Trophoblast cell (in vitro differentiated cells and primary cell): ENCODE data around the gene ENTPD8.

Experiments used
- DNase-seq, 2 donors: peaks; one replicate each; pipeline ENCODE4 v3.0.0-alpha.2; 2016
- H2AFZ ChIP-seq: 2 replicates; pipeline ENCODE4 v1.6.1; 2013; ENCODE audit warnings: low read length, moderate library complexity, mild to moderate bottlenecking; ENCODE audit not compliant: insufficient read depth, poor library complexity
- H2AK5ac ChIP-seq: 2 replicates; pipeline ENCODE4 v1.6.1; 2013; ENCODE audit warnings: mild to moderate bottlenecking, low read length
- H2BK120ac ChIP-seq: 2 replicates; pipeline ENCODE4 v1.6.1; 2013; ENCODE audit warnings: low read length, mild to moderate bottlenecking, moderate library complexity; ENCODE audit not compliant: insufficient read depth, poor library complexity
- H2BK12ac ChIP-seq: 2 replicates; pipeline ENCODE4 v1.6.1; 2013; ENCODE audit warnings: mild to moderate bottlenecking, low read length, moderate library complexity
- H2BK5ac ChIP-seq: 2 replicates; pipeline ENCODE4 v1.6.1; 2013; ENCODE audit warnings: low read length, low read depth, moderate library complexity, mild to moderate bottlenecking; ENCODE audit not compliant: poor library complexity
- H3K14ac ChIP-seq: 2 replicates; pipeline ENCODE4 v1.6.1; 2013; ENCODE audit warnings: mild to moderate bottlenecking, low read length
- H3K18ac ChIP-seq: 2 replicates; pipeline ENCODE4 v1.6.1; 2013; ENCODE audit warnings: mild to moderate bottlenecking, low read length
- H3K23ac ChIP-seq: 2 replicates; pipeline ENCODE4 v1.6.1; 2013; ENCODE audit warnings: low read length
- H3K27ac ChIP-seq: 2 replicates; pipeline ENCODE4 v1.5.1; 2013; ENCODE audit warnings: low read depth, mild to moderate bottlenecking, inconsistent platforms, low read length, moderate library complexity
- H3K27me3 ChIP-seq: 2 replicates; pipeline ENCODE4 v1.6.1; 2013; ENCODE audit warnings: inconsistent platforms, mild to moderate bottlenecking, low read length, moderate library complexity; ENCODE audit not compliant: insufficient read depth
- H3K36me3 ChIP-seq, 2 experiments: 1 replicate in 1 of 2; 2 replicates in 1 of 2; pipeline ENCODE4 v1.6.1; 2013; ENCODE audit warnings: low read length in 2 of 2, mild to moderate bottlenecking in 2 of 2, moderate library complexity in 1 of 2; ENCODE audit not compliant: insufficient read depth in 2 of 2, control insufficient read depth in 1 of 2
- H3K4ac ChIP-seq: 2 replicates; pipeline ENCODE4 v1.6.1; 2013; ENCODE audit warnings: low read depth, mild to moderate bottlenecking, low read length, moderate library complexity
- H3K4me1 ChIP-seq, 2 experiments: 1 replicate in 1 of 2; 2 replicates in 1 of 2; pipeline ENCODE4 v1.6.1; 2013; ENCODE audit warnings: low read length in 2 of 2, mild to moderate bottlenecking in 2 of 2, moderate library complexity in 1 of 2; ENCODE audit not compliant: insufficient read depth in 2 of 2, control insufficient read depth in 1 of 2
- H3K4me2 ChIP-seq: 2 replicates; pipeline ENCODE4 v1.6.1; 2013; ENCODE audit warnings: inconsistent platforms, mild to moderate bottlenecking, low read length, moderate library complexity
- H3K4me3 ChIP-seq: 2 replicates; pipeline ENCODE4 v1.5.1; 2013; ENCODE audit warnings: mild to moderate bottlenecking, low read depth, low read length, inconsistent platforms
- H3K79me1 ChIP-seq: one replicate; pipeline ENCODE4 v1.6.1; 2013; ENCODE audit warnings: low read length
- H3K79me2 ChIP-seq: 2 replicates; pipeline ENCODE4 v1.6.1; 2013; ENCODE audit warnings: low read length, mild to moderate bottlenecking; ENCODE audit not compliant: control insufficient read depth, insufficient read depth, poor library complexity
- H3K9ac ChIP-seq: 2 replicates; pipeline ENCODE4 v1.6.1; 2013; ENCODE audit warnings: mild to moderate bottlenecking, low read length
- H3K9me3 ChIP-seq: 2 replicates; pipeline ENCODE4 v1.6.1; 2013; ENCODE audit warnings: low read depth, mild to moderate bottlenecking, control low read depth, inconsistent platforms, low read length; ENCODE audit not compliant: insufficient read depth
- H4K12ac ChIP-seq: 2 replicates; pipeline ENCODE4 v1.6.1; 2013; ENCODE audit warnings: low read depth, mild to moderate bottlenecking, low read length, moderate library complexity
- H4K8ac ChIP-seq: 2 replicates; pipeline ENCODE4 v1.6.1; 2013; ENCODE audit warnings: low read depth, mild to moderate bottlenecking, low read length, moderate library complexity
- H4K91ac ChIP-seq: one replicate; pipeline ENCODE4 v1.6.1; 2013; ENCODE audit warnings: low read depth, mild to moderate bottlenecking, low read length, moderate library complexity
- WGBS: extraction: QIAGEN DNeasy Blood & Tissue Kit; methylation state at CpG from one replicate; pipeline ENCODE4 v1.1.7; 2013; ENCODE audit warnings: missing lambda C conversion rate; ENCODE audit not compliant: insufficient read length, insufficient coverage; ENCODE audit errors: extremely low coverage; 5-methylcytosine and 5-hydroxymethylcytosine counted together

Gene ENTPD8

DNA sequence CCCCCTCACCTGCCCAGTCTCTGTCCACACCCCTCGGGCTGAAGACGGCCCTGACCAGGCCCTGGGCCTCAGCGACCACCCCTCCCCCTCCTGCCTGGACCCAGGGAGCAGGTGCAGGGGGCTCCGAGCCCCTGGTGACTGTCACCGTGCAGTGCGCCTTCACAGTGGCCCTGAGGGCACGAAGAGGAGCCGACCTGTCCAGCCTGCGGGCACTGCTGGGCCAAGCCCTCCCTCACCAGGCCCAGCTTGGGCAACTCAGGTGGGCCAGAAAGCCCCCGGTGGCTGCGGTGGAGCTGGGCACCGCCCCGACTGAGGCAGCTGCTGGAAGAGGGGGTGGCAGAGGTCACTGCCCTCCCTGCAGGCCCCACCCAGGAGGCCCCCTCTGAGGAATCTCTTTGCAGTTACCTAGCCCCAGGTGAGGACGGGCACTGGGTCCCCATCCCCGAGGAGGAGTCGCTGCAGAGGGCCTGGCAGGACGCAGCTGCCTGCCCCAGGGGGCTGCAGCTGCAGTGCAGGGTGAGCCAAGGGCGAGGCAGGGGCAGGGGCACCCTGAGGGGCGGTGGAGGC is 7.7 kb downstream of the ENTPD8 start:
- H3K27ac ChIP-seq: no peak overlapping the region
- no peak overlapping the region for H2AK5ac ChIP-seq
- no peaks in the 10 kb centered on the region for H3K36me3 ChIP-seq
- H3K9ac ChIP-seq: no peak overlapping the region
- H2BK5ac ChIP-seq: no peak overlapping the region
- H3K79me1 ChIP-seq: no peaks in the 10 kb centered on the region
- H3K79me2 ChIP-seq: no peaks in the 10 kb centered on the region
- WGBS: no CpG with 5 or more reads among the region's 19 CpGs
- peak overlapping the region; percentile 55 for H3K4me3 ChIP-seq
- H3K4ac ChIP-seq: no peak overlapping the region
- no peak overlapping the region for H4K8ac ChIP-seq
- no peak overlapping the region for H3K4me2 ChIP-seq
- DNase-seq: no peak
- no peak overlapping the region for H4K12ac ChIP-seq
- no peak overlapping the region for H3K14ac ChIP-seq
- H3K9me3 ChIP-seq: no peaks in the 10 kb centered on the region
- H3K23ac ChIP-seq: no peak overlapping the region
- H2BK12ac ChIP-seq: no peak overlapping the region
- H4K91ac ChIP-seq: no peak overlapping the region
- H3K4me1 ChIP-seq: no peaks in the 10 kb centered on the region
- H2AFZ ChIP-seq: no peak overlapping the region
- H3K27me3 ChIP-seq: no peaks in the 10 kb centered on the region
- H2BK120ac ChIP-seq: no peak overlapping the region
- H3K18ac ChIP-seq: no peak overlapping the region

- H3K27me3 ChIP-seq: no peaks in the 10 kb centered on the region
- H2BK120ac ChIP-seq: no peak overlapping the region
- H3K4me1 ChIP-seq: no peaks in the 10 kb centered on the region
- H3K9me3 ChIP-seq: no peaks in the 10 kb centered on the region
- H3K4me2 ChIP-seq: no peak overlapping the region
- no peak overlapping the region for H3K4ac ChIP-seq
- no peak overlapping the region for H3K23ac ChIP-seq
- H3K79me1 ChIP-seq: no peaks in the 10 kb centered on the region
- no peak overlapping the region for H2AFZ ChIP-seq
- H2AK5ac ChIP-seq: no peak overlapping the region
- no peaks in the 10 kb centered on the region for H3K36me3 ChIP-seq
- no peak overlapping the region for H2BK12ac ChIP-seq
- H4K91ac ChIP-seq: no peak overlapping the region
- WGBS: no CpG with 5 or more reads among the region's 20 CpGs
- no peak overlapping the region for H3K14ac ChIP-seq
- H3K27ac ChIP-seq: no peak overlapping the region
- no peak overlapping the region for H4K8ac ChIP-seq
- DNase-seq: no peak
- no peaks in the 10 kb centered on the region for H3K79me2 ChIP-seq
- H3K4me3 ChIP-seq: no peak overlapping the region
- no peak overlapping the region for H2BK5ac ChIP-seq
- H3K18ac ChIP-seq: no peak overlapping the region
- H4K12ac ChIP-seq: no peak overlapping the region
- H3K9ac ChIP-seq: no peak overlapping the region
Observed at GRCh38 chr9:137432687-137433348, 8.3 kb downstream of the ENTPD8 start.

- no peak overlapping the region for H2AFZ ChIP-seq
- no peaks in the 10 kb centered on the region for H3K4me1 ChIP-seq
- no peak overlapping the region for H4K12ac ChIP-seq
- no peak overlapping the region for H4K91ac ChIP-seq
- H2BK5ac ChIP-seq: no peak overlapping the region
- H2BK12ac ChIP-seq: no peak overlapping the region
- H3K4ac ChIP-seq: no peak overlapping the region
- H4K8ac ChIP-seq: no peak overlapping the region
- no peak overlapping the region for H3K27ac ChIP-seq
- no peaks in the 10 kb centered on the region for H3K27me3 ChIP-seq
- H3K79me2 ChIP-seq: no peaks in the 10 kb centered on the region
- no peaks in the 10 kb centered on the region for H3K9me3 ChIP-seq
- H2BK120ac ChIP-seq: no peak overlapping the region
- H3K4me3 ChIP-seq: peak overlapping the region; percentile 12
- H3K18ac ChIP-seq: no peak overlapping the region
- H3K23ac ChIP-seq: no peak overlapping the region
- WGBS: no CpG with 5 or more reads among the region's 21 CpGs
- H3K14ac ChIP-seq: no peak overlapping the region
- no peaks in the 10 kb centered on the region for H3K79me1 ChIP-seq
- no peak for DNase-seq
- no peaks in the 10 kb centered on the region for H3K36me3 ChIP-seq
- H3K9ac ChIP-seq: no peak overlapping the region
- no peak overlapping the region for H2AK5ac ChIP-seq
- H3K4me2 ChIP-seq: no peak overlapping the region
Observed at GRCh38 chr9:137431416-137431931, 9.7 kb downstream of the ENTPD8 start.

GRCh38 chr9:137430723-137431415 is 10.3 kb downstream of the ENTPD8 start:
- no peak for DNase-seq
- Histone ChIP-seq H2AFZ (no peak overlapping the region), H3K9me3 (no peaks in the 10 kb centered on the region), H3K23ac (no peak overlapping the region), H3K27ac (no peak overlapping the region), H2AK5ac (no peak overlapping the region), H3K9ac (no peak overlapping the region), H2BK120ac (no peak overlapping the region), H4K12ac (no peak overlapping the region), H3K4me3 (no peak overlapping the region), H4K91ac (no peak overlapping the region), H2BK5ac (no peak overlapping the region), H3K36me3 (no peaks in the 10 kb centered on the region), H3K4ac (no peak overlapping the region), H3K14ac (no peak overlapping the region), H3K79me2 (no peaks in the 10 kb centered on the region), H3K79me1 (no peaks in the 10 kb centered on the region), H3K4me1 (peaks cover 0 to 3% of the 10 kb centered on the region in 2 experiments), H2BK12ac (no peak overlapping the region), H3K27me3 (no peaks in the 10 kb centered on the region), H4K8ac (no peak overlapping the region), H3K18ac (no peak overlapping the region), H3K4me2 (no peak overlapping the region)
- WGBS: no CpG with 5 or more reads among the region's 27 CpGs
